ENCODE results near the gene AGR3. TPM values are rescaled to one million over a fixed set of nuclear protein-coding genes. Genes with fewer than 3 reads are reported as not detected.

The AGR3 gene
- total and polyA plus RNA-seq, 8 donors = 14.2 to 74.0 (median 24.2) TPM; not detected in 3

DNA sequence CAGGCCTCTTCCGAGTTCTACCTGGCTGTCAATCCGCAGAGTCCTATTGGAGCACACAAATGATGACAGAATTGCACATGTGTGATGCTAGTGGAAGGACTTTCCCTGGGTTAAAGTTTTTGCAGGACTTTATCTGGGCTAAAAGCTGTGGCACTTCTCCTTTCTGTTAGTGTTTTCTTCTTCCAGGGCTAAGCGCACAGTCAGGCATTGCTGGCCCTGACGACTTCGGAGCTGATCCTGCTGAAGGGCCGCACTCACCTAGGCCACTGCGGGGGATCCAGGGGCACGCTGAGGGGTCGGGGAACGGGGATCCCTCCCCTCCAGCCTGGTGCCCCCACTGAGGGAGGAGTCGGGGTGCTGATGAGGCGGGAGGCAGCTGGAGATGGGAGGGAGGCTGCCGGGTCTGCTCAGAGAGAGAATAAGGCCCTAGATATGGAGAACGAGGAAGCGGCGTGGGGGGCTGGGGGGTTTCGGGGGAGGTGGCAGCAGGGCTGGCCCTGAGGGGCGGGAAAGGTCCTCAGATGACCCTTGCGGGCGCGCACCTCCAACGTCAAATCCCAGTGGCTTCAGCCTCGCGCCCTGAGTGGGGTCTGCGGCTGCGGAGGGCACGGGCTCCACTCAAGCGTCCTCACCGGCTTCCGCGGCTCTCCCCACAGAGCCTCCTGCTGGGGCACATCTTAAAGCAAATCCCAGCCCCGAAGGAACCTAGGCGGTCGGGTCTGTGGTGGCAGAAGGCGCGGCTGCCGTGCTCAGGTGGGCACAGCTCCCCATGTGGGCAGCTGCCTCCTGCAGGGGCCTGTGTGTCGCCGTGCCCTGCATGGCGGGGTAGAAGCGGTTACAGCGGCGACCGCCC lies 30.9 kb downstream of the AGR3 start:
- no peaks in the 10 kb centered on the region for H3K27me3 ChIP-seq
- intact Hi-C loops (cut with DNase I; ENCODE audit: low total_unique reads) = no loop called here
- peak overlapping the region in 3 of 5 donors; percentile 28 to 72 (median 42) for H3K27ac ChIP-seq
- DNase-seq = peak in 1 of 2 donors; percentile 28
- 60 to 82% (median 75%) methylated on average over 41 to 44 of the region's 44 CpGs for WGBS, 5 donors
- H3K4me3 ChIP-seq = peak overlapping the region in 1 of 4 donors; percentile 13
- TF ChIP-seq, protein P1, sequence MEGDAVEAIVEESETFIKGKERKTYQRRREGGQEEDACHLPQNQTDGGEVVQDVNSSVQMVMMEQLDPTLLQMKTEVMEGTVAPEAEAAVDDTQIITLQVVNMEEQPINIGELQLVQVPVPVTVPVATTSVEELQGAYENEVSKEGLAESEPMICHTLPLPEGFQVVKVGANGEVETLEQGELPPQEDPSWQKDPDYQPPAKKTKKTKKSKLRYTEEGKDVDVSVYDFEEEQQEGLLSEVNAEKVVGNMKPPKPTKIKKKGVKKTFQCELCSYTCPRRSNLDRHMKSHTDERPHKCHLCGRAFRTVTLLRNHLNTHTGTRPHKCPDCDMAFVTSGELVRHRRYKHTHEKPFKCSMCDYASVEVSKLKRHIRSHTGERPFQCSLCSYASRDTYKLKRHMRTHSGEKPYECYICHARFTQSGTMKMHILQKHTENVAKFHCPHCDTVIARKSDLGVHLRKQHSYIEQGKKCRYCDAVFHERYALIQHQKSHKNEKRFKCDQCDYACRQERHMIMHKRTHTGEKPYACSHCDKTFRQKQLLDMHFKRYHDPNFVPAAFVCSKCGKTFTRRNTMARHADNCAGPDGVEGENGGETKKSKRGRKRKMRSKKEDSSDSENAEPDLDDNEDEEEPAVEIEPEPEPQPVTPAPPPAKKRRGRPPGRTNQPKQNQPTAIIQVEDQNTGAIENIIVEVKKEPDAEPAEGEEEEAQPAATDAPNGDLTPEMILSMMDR (IDR thresholded peaks at IDR 0.05) = no peak
- no peak for TF ChIP-seq EP300 (IDR thresholded peaks at IDR 0.05)
- no peak for TF ChIP-seq POLR2A (IDR thresholded peaks at IDR 0.05)
- TF ChIP-seq POLR2AphosphoS5 (IDR thresholded peaks at IDR 0.05) = no peak
- H3K4me1 ChIP-seq = peaks cover 0 to 36% (median 14%) of the 10 kb centered on the region in 4 donors
- H3K36me3 ChIP-seq = no peaks in the 10 kb centered on the region
- H3K9me3 ChIP-seq = peaks cover 0 to 4% (median 0%) of the 10 kb centered on the region in 4 donors

- Histone ChIP-seq H3K27me3 (no peaks in the 10 kb centered on the region), H3K4me3 (no peak overlapping the region), H3K9me3 (peaks cover 0 to 4% (median 0%) of the 10 kb centered on the region in 4 donors), H3K36me3 (no peaks in the 10 kb centered on the region), H3K4me1 (peaks cover 0 to 36% (median 14%) of the 10 kb centered on the region in 4 donors), H3K27ac (no peak overlapping the region)
- WGBS, 5 donors = 83 to 91% (median 89%) methylated on average over 12 of the region's 12 CpGs
- TF ChIP-seq, protein P1 (IDR thresholded peaks at IDR 0.05) = no peak
- TF ChIP-seq POLR2AphosphoS5 (IDR thresholded peaks at IDR 0.05) (no peak), POLR2A (IDR thresholded peaks at IDR 0.05) (no peak), EP300 (IDR thresholded peaks at IDR 0.05) (no peak)
- intact Hi-C loops (cut with DNase I; ENCODE audit: low total_unique reads) = no loop called here
- no peak for DNase-seq
Observed at GRCh38 chr7:16849296-16850148, 32.3 kb downstream of the AGR3 start.

- peak; percentile 77 to 86 for DNase-seq
- no peak overlapping the region for H3K4me3 ChIP-seq
- 27 to 60% (median 30%) methylated on average over 6 of the region's 6 CpGs for WGBS, 5 donors
Observed at GRCh38 chr7:16847381-16847860, 34.4 kb downstream of the AGR3 start.

GRCh38 chr7:16846601-16847165 lies 35.1 kb downstream of the AGR3 start:
- peak in 1 of 2 donors; percentile 20 for DNase-seq
- WGBS, 5 donors = 22 to 52% (median 33%) methylated on average over 2 of the region's 2 CpGs
- peak overlapping the region in 4 of 5 donors; percentile 56 to 66 (median 62) for H3K27ac ChIP-seq
- peaks cover 0 to 31% (median 14%) of the 10 kb centered on the region in 4 donors for H3K4me1 ChIP-seq
- TF ChIP-seq, protein P1 (IDR thresholded peaks at IDR 0.05) = no peak
- no peak for TF ChIP-seq POLR2A (IDR thresholded peaks at IDR 0.05)
- no peak for TF ChIP-seq POLR2AphosphoS5 (IDR thresholded peaks at IDR 0.05)
- TF ChIP-seq EP300 (IDR thresholded peaks at IDR 0.05) = no peak
- no peaks in the 10 kb centered on the region for H3K27me3 ChIP-seq
- no peak overlapping the region for H3K4me3 ChIP-seq
- peaks cover 0 to 4% (median 0%) of the 10 kb centered on the region in 4 donors for H3K9me3 ChIP-seq
- no peaks in the 10 kb centered on the region for H3K36me3 ChIP-seq
- intact Hi-C loops (cut with DNase I; ENCODE audit: low total_unique reads) = no loop called here

More at GRCh38 chr7:16847381-16847860, 34.4 kb downstream of the AGR3 start:
- Histone ChIP-seq H3K27ac (peak overlapping the region; percentile 1 to 66 (median 63)), H3K27me3 (no peaks in the 10 kb centered on the region), H3K4me1 (peaks cover 0 to 36% (median 14%) of the 10 kb centered on the region in 4 donors), H3K36me3 (no peaks in the 10 kb centered on the region), H3K9me3 (peaks cover 0 to 4% (median 0%) of the 10 kb centered on the region in 4 donors)
- intact Hi-C loops (cut with DNase I; ENCODE audit: low total_unique reads) = no loop called here
- TF ChIP-seq POLR2AphosphoS5 (IDR thresholded peaks at IDR 0.05) (peak in 2 of 3 donors; percentile 59 to 87), POLR2A (IDR thresholded peaks at IDR 0.05) (no peak)

Measured in stomach (tissue), 9 donors.